OCI-LY1 (cell line): ENCODE results near the gene PTPRD.

Experiments used
- H2AFZ ChIP-seq: fragments of 200-600 bp; sonication (generic), shearing (Covaris generic); 2 replicates; pipeline ENCODE4 v1.6.0; 2014; ENCODE audit warnings: antibody characterized with exemption, mild to moderate bottlenecking, low read length
- H3F3A ChIP-seq: fragments of 200-600 bp; sonication (generic), shearing (Covaris generic); 2 replicates; pipeline ENCODE4 v1.6.0; 2014; ENCODE audit warnings: mild to moderate bottlenecking, antibody characterized with exemption, low read length, moderate library complexity; ENCODE audit not compliant: insufficient read depth
- H3K27ac ChIP-seq: fragments of 200-600 bp; sonication (generic); 2 replicates; pipeline ENCODE4 v1.5.1; 2014; ENCODE audit warnings: low read length, mixed run types, mild to moderate bottlenecking, low read depth; ENCODE audit not compliant: poor library complexity, severe bottlenecking
- H3K27me3 ChIP-seq: fragments of 200-600 bp; sonication (generic); 2 replicates; pipeline ENCODE4 v1.6.0; 2014; ENCODE audit warnings: antibody characterized with exemption, mild to moderate bottlenecking, low read length, moderate library complexity; ENCODE audit not compliant: insufficient read depth
- H3K36me3 ChIP-seq: fragments of 200-600 bp; sonication (generic); 2 replicates; pipeline ENCODE4 v1.6.1; 2014; ENCODE audit warnings: mild to moderate bottlenecking, antibody characterized with exemption, low read length, moderate library complexity, mixed read lengths; ENCODE audit not compliant: insufficient read depth
- H3K4me1 ChIP-seq: fragments of 200-600 bp; sonication (generic); 2 replicates; pipeline ENCODE4 v1.5.1; 2014; ENCODE audit warnings: mild to moderate bottlenecking, low read length, moderate library complexity; ENCODE audit not compliant: insufficient read depth, severe bottlenecking
- H3K4me2 ChIP-seq: fragments of 200-600 bp; sonication (generic), shearing (Covaris generic); 2 replicates; pipeline ENCODE4 v1.6.1; 2014; ENCODE audit warnings: low read length
- H3K4me3 ChIP-seq: fragments of 200-600 bp; sonication (generic); 2 replicates; pipeline ENCODE4 v1.5.1; 2014; ENCODE audit warnings: low read length, low read depth, mild to moderate bottlenecking, mixed read lengths; ENCODE audit not compliant: poor library complexity, severe bottlenecking
- H3K79me2 ChIP-seq: fragments of 200-600 bp; shearing (Covaris generic); 2 replicates; pipeline ENCODE4 v1.6.1; 2016; ENCODE audit warnings: mixed run types, low read length, mixed read lengths; ENCODE audit not compliant: insufficient read depth
- H3K9ac ChIP-seq: fragments of 200-600 bp; sonication (generic), shearing (Covaris generic); 2 replicates; pipeline ENCODE4 v1.6.1; 2014; ENCODE audit warnings: mild to moderate bottlenecking, low read length, mixed read lengths
- H3K9me2 ChIP-seq: fragments of 200-600 bp; sonication (generic), shearing (Covaris generic); 2 replicates; pipeline ENCODE4 v1.6.1; 2014; ENCODE audit warnings: low read depth, mild to moderate bottlenecking, low read length, mixed read lengths
- H3K9me3 ChIP-seq: fragments of 200-600 bp; shearing (Covaris generic); 2 replicates; pipeline ENCODE4 v1.6.1; 2014; ENCODE audit warnings: low read length, mixed read lengths
- H4K20me1 ChIP-seq: fragments of 200-600 bp; sonication (generic), shearing (Covaris generic); 2 replicates; pipeline ENCODE4 v1.6.0; 2016; ENCODE audit warnings: mild to moderate bottlenecking, low read length; ENCODE audit not compliant: insufficient read depth
- EZH2 ChIP-seq: fragments of 200-600 bp; sonication (generic), shearing (Covaris generic); IDR thresholded peaks from 2 replicates; pipeline ENCODE4 v1.8.0; 2017; ENCODE audit warnings: borderline replicate concordance, mixed run types, mild to moderate bottlenecking, antibody characterized with exemption, low read length, moderate library complexity, mixed read lengths
- TF ChIP-seq, protein P1 (sequence below): fragments of 200-600 bp; sonication (generic), shearing (Covaris generic); IDR thresholded peaks from 2 replicates; pipeline ENCODE4 v1.5.1; 2017; ENCODE audit warnings: mild to moderate bottlenecking, antibody characterized with exemption, low read length, moderate library complexity, mixed read lengths

Gene PTPRD

DNA sequence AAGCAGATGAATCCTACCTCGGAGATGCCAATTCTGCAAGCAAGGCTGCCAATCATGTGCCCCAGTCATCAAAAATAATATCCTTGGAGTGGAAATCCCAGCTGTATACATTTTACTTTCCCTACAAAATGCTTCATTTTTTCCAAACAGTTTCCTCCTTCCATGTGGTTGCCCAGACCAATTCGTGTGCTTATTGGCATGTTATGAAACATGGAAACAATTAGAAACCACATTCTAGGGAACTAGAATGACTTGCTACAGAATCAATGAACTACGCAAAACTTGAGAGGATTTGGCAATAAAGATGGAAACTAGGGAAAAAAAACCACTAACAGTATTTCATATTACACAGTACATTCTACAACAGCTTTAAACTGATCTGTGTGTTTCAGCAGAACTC is 2228.7 kb downstream of the PTPRD start:
- H3K4me1 ChIP-seq: no peaks in the 10 kb centered on the region
- no peaks in the 10 kb centered on the region for H3K9me2 ChIP-seq
- no peak overlapping the region for H2AFZ ChIP-seq
- no peak overlapping the region for H3K9ac ChIP-seq
- no peaks in the 10 kb centered on the region for H3K36me3 ChIP-seq
- H3K9me3 ChIP-seq: no peaks in the 10 kb centered on the region
- no peaks in the 10 kb centered on the region for H3F3A ChIP-seq
- no peak overlapping the region for H3K27ac ChIP-seq
- H3K79me2 ChIP-seq: no peaks in the 10 kb centered on the region
- TF ChIP-seq EZH2: no peak
- TF ChIP-seq, protein P1, sequence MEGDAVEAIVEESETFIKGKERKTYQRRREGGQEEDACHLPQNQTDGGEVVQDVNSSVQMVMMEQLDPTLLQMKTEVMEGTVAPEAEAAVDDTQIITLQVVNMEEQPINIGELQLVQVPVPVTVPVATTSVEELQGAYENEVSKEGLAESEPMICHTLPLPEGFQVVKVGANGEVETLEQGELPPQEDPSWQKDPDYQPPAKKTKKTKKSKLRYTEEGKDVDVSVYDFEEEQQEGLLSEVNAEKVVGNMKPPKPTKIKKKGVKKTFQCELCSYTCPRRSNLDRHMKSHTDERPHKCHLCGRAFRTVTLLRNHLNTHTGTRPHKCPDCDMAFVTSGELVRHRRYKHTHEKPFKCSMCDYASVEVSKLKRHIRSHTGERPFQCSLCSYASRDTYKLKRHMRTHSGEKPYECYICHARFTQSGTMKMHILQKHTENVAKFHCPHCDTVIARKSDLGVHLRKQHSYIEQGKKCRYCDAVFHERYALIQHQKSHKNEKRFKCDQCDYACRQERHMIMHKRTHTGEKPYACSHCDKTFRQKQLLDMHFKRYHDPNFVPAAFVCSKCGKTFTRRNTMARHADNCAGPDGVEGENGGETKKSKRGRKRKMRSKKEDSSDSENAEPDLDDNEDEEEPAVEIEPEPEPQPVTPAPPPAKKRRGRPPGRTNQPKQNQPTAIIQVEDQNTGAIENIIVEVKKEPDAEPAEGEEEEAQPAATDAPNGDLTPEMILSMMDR: no peak
- H3K4me2 ChIP-seq: no peak overlapping the region
- H4K20me1 ChIP-seq: no peaks in the 10 kb centered on the region
- H3K4me3 ChIP-seq: no peak overlapping the region
- no peaks in the 10 kb centered on the region for H3K27me3 ChIP-seq

DNA sequence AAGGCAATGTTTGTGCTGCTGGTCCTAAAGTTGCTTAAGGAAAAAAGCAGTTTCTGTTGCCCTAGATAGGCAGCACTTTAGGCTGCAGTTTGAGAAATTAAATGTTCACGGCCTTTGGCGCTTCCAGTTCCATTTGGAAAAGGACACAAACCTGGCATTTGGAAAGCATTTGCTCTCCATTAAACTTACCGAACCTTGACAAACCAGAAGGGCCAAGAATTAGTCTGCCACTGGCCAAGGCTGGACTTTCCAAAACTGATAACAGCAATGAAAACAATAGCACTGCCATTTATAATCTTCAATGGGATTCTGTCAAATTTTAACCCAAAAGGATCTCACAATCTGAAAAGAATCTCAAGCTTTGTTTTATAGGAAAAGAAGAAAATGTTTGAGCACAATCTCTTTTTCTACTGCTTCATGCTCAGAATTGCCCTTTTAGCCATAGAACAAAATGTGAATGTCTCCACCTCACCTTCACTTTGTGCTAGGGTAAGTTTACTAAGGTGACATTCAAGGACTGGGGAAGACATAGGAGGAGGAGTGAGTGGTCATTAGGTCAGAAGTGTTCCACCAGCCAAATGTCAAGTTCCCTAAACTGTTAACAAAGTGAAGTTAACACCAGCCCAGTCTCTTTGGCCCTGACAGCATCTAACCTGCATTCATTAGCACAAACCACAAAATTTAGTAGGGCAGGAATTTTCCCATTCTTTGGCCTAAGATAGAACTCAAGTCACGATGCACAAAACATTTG is 2229.8 kb downstream of the PTPRD start:
- no peak overlapping the region for H3K4me2 ChIP-seq
- H3F3A ChIP-seq: no peaks in the 10 kb centered on the region
- no peaks in the 10 kb centered on the region for H3K9me2 ChIP-seq
- no peaks in the 10 kb centered on the region for H3K79me2 ChIP-seq
- no peak overlapping the region for H3K27ac ChIP-seq
- H3K9ac ChIP-seq: no peak overlapping the region
- no peaks in the 10 kb centered on the region for H3K4me1 ChIP-seq
- no peaks in the 10 kb centered on the region for H4K20me1 ChIP-seq
- H3K9me3 ChIP-seq: no peaks in the 10 kb centered on the region
- no peak overlapping the region for H3K4me3 ChIP-seq
- H3K27me3 ChIP-seq: no peaks in the 10 kb centered on the region
- H2AFZ ChIP-seq: no peak overlapping the region
- TF ChIP-seq, protein P1: no peak
- no peak for TF ChIP-seq EZH2
- H3K36me3 ChIP-seq: no peaks in the 10 kb centered on the region

DNA sequence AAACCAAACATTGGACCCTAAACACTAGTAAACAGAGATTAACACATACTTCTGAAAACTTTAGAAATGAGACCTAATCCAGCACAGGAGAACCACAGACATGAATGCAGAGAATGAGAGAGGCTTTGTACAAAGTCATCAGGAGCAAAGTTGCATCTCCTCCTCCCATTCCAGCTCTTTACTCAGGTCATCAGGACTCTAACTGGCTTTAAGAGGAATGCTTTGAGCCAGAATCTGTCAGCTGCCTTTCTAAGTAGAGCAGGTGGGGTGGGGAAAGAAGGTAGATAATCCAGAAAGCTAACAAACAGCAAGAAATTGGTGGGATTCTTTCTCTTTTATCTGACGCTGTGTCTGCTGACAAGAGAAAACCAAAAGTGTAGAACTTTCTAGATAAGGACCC is 2230.5 kb downstream of the PTPRD start:
- Histone ChIP-seq H4K20me1 (no peaks in the 10 kb centered on the region), H3K27ac (no peak overlapping the region), H3K27me3 (no peaks in the 10 kb centered on the region), H3K9me3 (no peaks in the 10 kb centered on the region), H2AFZ (no peak overlapping the region), H3K4me1 (no peaks in the 10 kb centered on the region), H3K4me2 (no peak overlapping the region), H3K9me2 (no peaks in the 10 kb centered on the region), H3K9ac (no peak overlapping the region), H3K4me3 (no peak overlapping the region), H3K79me2 (no peaks in the 10 kb centered on the region), H3K36me3 (no peaks in the 10 kb centered on the region), H3F3A (no peaks in the 10 kb centered on the region)
- TF ChIP-seq, protein P1: no peak
- TF ChIP-seq EZH2: no peak
